GM19023 (cell line): ENCODE measurements around the gene PPP2R5A.
"Not testable (repeated sequence)": the region's sequence is repeated elsewhere in the genome, so short reads cannot be mapped to it uniquely, and the experiment has no call there.

Experiments
- ATAC-seq: cut with Tn5 transposase; IDR thresholded peaks from one replicate; pipeline ENCODE4 v1.9.1; 2021; ENCODE audit warnings: mild to moderate bottlenecking, moderate library complexity; ENCODE audit not compliant: unreplicated experiment

PPP2R5A gene

GRCh38 chr1:212294983-212295382 lies 9.8 kb downstream of the PPP2R5A start:
- no peak for ATAC-seq

- ATAC-seq, result no peak
Measured at GRCh38 chr1:212295579-212295978, 10.4 kb downstream of the PPP2R5A start.

- ATAC-seq, result no peak
Measured at GRCh38 chr1:212297338-212297737, 12.1 kb downstream of the PPP2R5A start.

GRCh38 chr1:212301580-212301979 lies 16.4 kb downstream of the PPP2R5A start:
- no peak for ATAC-seq

GRCh38 chr1:212302745-212303383 lies 17.7 kb downstream of the PPP2R5A start:
- no peak for ATAC-seq

GRCh38 chr1:212305342-212305741 lies 20.1 kb downstream of the PPP2R5A start:
- ATAC-seq, result no peak

- not testable (repeated sequence) for ATAC-seq
Measured at GRCh38 chr1:212305984-212306452, 20.8 kb downstream of the PPP2R5A start.

- no peak for ATAC-seq
Measured at GRCh38 chr1:212309967-212310366, 24.8 kb downstream of the PPP2R5A start.

GRCh38 chr1:212310383-212310782 lies 25.2 kb downstream of the PPP2R5A start:
- no peak for ATAC-seq

GRCh38 chr1:212311836-212312497 lies 26.8 kb downstream of the PPP2R5A start:
- ATAC-seq, result no peak

- no peak for ATAC-seq
Measured at GRCh38 chr1:212313616-212314015, 28.4 kb downstream of the PPP2R5A start.

GRCh38 chr1:212315184-212315583 lies 30.0 kb downstream of the PPP2R5A start:
- no peak for ATAC-seq

- no peak for ATAC-seq
Measured at GRCh38 chr1:212315907-212316306, 30.7 kb downstream of the PPP2R5A start.

- no peak for ATAC-seq
Measured at GRCh38 chr1:212317916-212318315, 32.7 kb downstream of the PPP2R5A start.

- ATAC-seq, result not testable (repeated sequence)
Measured at GRCh38 chr1:212321031-212321430, 35.8 kb downstream of the PPP2R5A start.

GRCh38 chr1:212323066-212323465 lies 37.9 kb downstream of the PPP2R5A start:
- ATAC-seq, result no peak

GRCh38 chr1:212326541-212326940 lies 41.3 kb downstream of the PPP2R5A start:
- ATAC-seq, result no peak

- ATAC-seq, result no peak
Measured at GRCh38 chr1:212328248-212328647, 43.0 kb downstream of the PPP2R5A start.

- no peak for ATAC-seq
Measured at GRCh38 chr1:212329105-212329504, 43.9 kb downstream of the PPP2R5A start.

GRCh38 chr1:212341090-212341489 lies 55.9 kb downstream of the PPP2R5A start:
- ATAC-seq, result no peak

- no peak for ATAC-seq
Measured at GRCh38 chr1:212344905-212345304, 59.7 kb downstream of the PPP2R5A start.

- ATAC-seq, result no peak
Measured at GRCh38 chr1:212346601-212347000, 61.4 kb downstream of the PPP2R5A start.
